ENCODE data around the gene PRAC2. TPM values are rescaled to one million over a fixed set of nuclear protein-coding genes. Genes with fewer than 3 reads are reported as not detected.

PRAC2 gene
- total and polyA plus RNA-seq, 9 donors = not detected

DNA sequence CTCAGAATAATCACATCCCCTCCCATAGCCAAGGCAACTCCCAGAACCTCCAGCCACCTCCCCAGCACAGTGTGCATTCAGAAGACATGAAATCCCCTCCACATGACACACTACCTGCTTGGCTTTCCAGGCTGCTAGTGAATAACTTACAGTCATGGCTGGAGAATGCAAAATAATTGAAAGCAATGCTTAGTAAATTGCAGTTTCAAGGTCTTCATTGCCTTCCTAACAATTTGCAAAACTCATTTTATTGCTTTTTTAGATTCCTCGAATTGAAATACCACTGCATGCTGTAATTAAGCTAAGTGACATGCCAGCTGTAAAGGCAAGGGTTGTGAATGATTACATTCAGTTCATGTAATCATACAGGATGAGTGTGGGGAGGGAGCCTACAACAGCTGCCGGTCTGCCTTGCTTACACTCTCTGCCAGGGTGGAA lies 34.6 kb downstream of the PRAC2 start:
- H3K4me3 ChIP-seq = no peak overlapping the region
- no peak for DNase-seq
- 4 to 16% (median 13%) methylated on average over 2 of the region's 2 CpGs for WGBS, 3 donors
- no peaks in the 10 kb centered on the region for H3K27me3 ChIP-seq
- TF ChIP-seq POLR2A (IDR thresholded peaks at IDR 0.05) (no peak), EP300 (IDR thresholded peaks at IDR 0.05) (no peak)
- TF ChIP-seq, protein P1, sequence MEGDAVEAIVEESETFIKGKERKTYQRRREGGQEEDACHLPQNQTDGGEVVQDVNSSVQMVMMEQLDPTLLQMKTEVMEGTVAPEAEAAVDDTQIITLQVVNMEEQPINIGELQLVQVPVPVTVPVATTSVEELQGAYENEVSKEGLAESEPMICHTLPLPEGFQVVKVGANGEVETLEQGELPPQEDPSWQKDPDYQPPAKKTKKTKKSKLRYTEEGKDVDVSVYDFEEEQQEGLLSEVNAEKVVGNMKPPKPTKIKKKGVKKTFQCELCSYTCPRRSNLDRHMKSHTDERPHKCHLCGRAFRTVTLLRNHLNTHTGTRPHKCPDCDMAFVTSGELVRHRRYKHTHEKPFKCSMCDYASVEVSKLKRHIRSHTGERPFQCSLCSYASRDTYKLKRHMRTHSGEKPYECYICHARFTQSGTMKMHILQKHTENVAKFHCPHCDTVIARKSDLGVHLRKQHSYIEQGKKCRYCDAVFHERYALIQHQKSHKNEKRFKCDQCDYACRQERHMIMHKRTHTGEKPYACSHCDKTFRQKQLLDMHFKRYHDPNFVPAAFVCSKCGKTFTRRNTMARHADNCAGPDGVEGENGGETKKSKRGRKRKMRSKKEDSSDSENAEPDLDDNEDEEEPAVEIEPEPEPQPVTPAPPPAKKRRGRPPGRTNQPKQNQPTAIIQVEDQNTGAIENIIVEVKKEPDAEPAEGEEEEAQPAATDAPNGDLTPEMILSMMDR (IDR thresholded peaks at IDR 0.05) = no peak
- H3K36me3 ChIP-seq = no peaks in the 10 kb centered on the region
- intact Hi-C loops (cut with DNase I) = no loop called here
- H3K27ac ChIP-seq = no peak overlapping the region
- H3K4me1 ChIP-seq (ENCODE audit: insufficient read depth) = no peaks in the 10 kb centered on the region
- H3K9me3 ChIP-seq = no peaks in the 10 kb centered on the region

DNA sequence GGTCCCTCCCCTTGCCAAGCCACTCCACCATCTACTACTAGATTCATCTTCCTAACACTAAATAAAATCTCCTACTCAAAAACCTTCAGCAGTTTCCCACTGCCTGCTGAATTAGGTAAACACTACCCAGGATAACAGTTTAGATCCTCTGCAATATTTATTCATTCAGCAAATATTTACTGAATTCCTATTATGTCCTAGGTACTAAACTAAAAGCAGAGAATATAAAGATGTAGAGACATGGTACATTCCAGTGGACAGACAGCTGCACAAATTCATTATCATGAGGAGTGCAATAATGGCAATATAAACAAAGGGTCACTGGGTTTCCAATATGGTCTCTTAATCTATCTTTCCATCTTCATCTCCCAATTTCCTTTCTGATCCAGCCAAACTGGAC lies 36.3 kb downstream of the PRAC2 start:
- H3K9me3 ChIP-seq = no peaks in the 10 kb centered on the region
- no peaks in the 10 kb centered on the region for H3K27me3 ChIP-seq
- no peak for DNase-seq

DNA sequence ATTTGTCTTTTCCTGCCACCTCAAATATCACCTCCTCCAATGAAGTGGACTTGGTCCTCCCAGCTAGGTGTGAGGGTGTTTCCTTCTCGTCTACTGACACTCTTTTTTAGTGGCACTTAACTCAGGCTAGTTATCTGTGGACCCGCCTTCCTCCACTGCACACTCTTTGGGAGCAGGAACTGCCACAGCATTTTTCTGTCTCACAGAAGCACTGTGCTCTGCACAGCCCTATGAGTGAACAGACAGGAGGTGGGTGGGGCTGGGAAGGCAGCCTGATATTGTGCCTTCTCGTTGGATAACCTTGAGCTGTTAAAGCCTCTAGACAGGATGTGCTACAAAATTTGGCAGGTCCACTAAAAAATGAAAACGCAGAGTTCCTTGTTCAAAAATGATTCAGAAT lies 37.4 kb downstream of the PRAC2 start:
- H3K4me3 ChIP-seq = no peak overlapping the region
- TF ChIP-seq, protein P1 (IDR thresholded peaks at IDR 0.05) = no peak
- no peak for TF ChIP-seq POLR2A (IDR thresholded peaks at IDR 0.05)
- no peaks in the 10 kb centered on the region for H3K9me3 ChIP-seq
- no peak overlapping the region for H3K27ac ChIP-seq
- peak in 1 of 5 donors; percentile 42 for DNase-seq
- no peaks in the 10 kb centered on the region for H3K4me1 ChIP-seq (ENCODE audit: insufficient read depth)
- WGBS, 3 donors = 8 to 16% (median 11%) methylated on average over 4 of the region's 4 CpGs
- no peaks in the 10 kb centered on the region for H3K36me3 ChIP-seq
- H3K27me3 ChIP-seq = no peaks in the 10 kb centered on the region
- intact Hi-C loops (cut with DNase I) = no loop called here

More for the DNA sequence above, 36.3 kb downstream of the PRAC2 start:
- H3K36me3 ChIP-seq = no peaks in the 10 kb centered on the region
- intact Hi-C loops (cut with DNase I) = no loop called here
- H3K4me1 ChIP-seq (ENCODE audit: insufficient read depth) = no peaks in the 10 kb centered on the region
- TF ChIP-seq POLR2A (IDR thresholded peaks at IDR 0.05) (no peak), EP300 (IDR thresholded peaks at IDR 0.05) (no peak)
- TF ChIP-seq, protein P1 (IDR thresholded peaks at IDR 0.05) = no peak
- no peak overlapping the region for H3K27ac ChIP-seq
- no peak overlapping the region for H3K4me3 ChIP-seq

DNA sequence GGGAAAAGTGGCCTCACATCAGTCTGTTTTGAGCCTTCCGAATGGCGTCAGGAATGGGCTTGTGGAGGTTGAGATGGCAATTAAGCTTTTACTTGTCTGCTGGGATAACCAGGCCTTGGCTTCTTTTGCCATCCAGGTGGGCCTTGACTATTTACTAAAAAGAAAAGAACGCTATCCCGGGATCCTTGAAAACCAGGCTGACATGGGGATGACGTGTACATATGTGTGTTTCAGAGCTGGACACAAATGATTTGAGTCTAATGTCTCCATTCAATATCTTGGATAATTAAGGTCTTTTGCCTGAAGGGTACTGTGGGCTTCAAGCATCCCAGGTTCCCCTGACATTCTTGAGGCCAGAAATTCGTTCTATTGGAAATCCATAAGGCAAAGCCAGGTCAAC lies 38.1 kb downstream of the PRAC2 start:
- no peak overlapping the region for H3K4me3 ChIP-seq
- TF ChIP-seq, protein P1 (IDR thresholded peaks at IDR 0.05) = no peak
- TF ChIP-seq POLR2A (IDR thresholded peaks at IDR 0.05) = no peak
- TF ChIP-seq EP300 (IDR thresholded peaks at IDR 0.05) = no peak
- 71 to 85% (median 77%) methylated on average over 6 of the region's 6 CpGs for WGBS, 3 donors
- intact Hi-C loops (cut with DNase I) = no loop called here
- no peak for DNase-seq
- no peaks in the 10 kb centered on the region for H3K36me3 ChIP-seq
- H3K4me1 ChIP-seq (ENCODE audit: insufficient read depth) = no peaks in the 10 kb centered on the region
- no peaks in the 10 kb centered on the region for H3K9me3 ChIP-seq
- no peak overlapping the region for H3K27ac ChIP-seq
- no peaks in the 10 kb centered on the region for H3K27me3 ChIP-seq

Measured in ovary (tissue), 9 donors.